GM12875 (cell line): ENCODE results near the gene SART1.

Source experiments
- H3K4me3 ChIP-seq: one replicate; pipeline ENCODE4 v1.5.1; 2011; ENCODE audit warnings: low read depth, low read length, control low read depth
- TF ChIP-seq, protein P1 (sequence below): IDR thresholded peaks from 2 replicates; pipeline ENCODE4 v1.5.1; 2011; ENCODE audit warnings: low read depth, mild to moderate bottlenecking, control low read depth, inconsistent platforms, low read length, moderate library complexity, borderline replicate concordance; ENCODE audit not compliant: insufficient read depth

The SART1 gene

GRCh38 chr11:65921876-65922275 is 39.7 kb upstream of the SART1 start:
- H3K4me3 ChIP-seq = no peak overlapping the region
- TF ChIP-seq, protein P1, sequence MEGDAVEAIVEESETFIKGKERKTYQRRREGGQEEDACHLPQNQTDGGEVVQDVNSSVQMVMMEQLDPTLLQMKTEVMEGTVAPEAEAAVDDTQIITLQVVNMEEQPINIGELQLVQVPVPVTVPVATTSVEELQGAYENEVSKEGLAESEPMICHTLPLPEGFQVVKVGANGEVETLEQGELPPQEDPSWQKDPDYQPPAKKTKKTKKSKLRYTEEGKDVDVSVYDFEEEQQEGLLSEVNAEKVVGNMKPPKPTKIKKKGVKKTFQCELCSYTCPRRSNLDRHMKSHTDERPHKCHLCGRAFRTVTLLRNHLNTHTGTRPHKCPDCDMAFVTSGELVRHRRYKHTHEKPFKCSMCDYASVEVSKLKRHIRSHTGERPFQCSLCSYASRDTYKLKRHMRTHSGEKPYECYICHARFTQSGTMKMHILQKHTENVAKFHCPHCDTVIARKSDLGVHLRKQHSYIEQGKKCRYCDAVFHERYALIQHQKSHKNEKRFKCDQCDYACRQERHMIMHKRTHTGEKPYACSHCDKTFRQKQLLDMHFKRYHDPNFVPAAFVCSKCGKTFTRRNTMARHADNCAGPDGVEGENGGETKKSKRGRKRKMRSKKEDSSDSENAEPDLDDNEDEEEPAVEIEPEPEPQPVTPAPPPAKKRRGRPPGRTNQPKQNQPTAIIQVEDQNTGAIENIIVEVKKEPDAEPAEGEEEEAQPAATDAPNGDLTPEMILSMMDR = no peak

- no peak overlapping the region for H3K4me3 ChIP-seq
- TF ChIP-seq, protein P1 = no peak
Observed at GRCh38 chr11:65922565-65922964, 39.0 kb upstream of the SART1 start.

DNA sequence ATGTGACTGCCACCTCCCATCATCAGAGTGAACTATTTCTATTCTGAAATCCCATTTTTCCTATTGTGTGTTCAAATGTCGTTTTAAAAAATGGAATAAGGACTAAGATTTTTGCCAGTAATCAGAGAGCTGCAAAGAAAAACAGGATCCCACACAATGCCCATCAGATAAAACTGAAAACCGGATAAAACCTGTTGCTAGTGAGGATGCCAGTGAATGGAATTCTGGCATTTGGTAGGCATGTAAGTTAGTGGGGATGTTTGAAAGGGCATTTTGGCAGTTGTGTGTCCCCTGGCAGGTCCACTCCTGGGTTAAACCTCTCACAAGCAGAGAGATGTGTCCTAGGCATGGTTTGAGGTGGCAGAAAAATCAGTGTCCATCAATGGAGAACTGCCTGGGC is 36.1 kb upstream of the SART1 start:
- TF ChIP-seq, protein P1 = no peak

GRCh38 chr11:65927904-65928397 is 33.6 kb upstream of the SART1 start:
- TF ChIP-seq, protein P1 = no peak
- H3K4me3 ChIP-seq = peak overlapping the region; percentile 28

More for the DNA sequence above, 36.1 kb upstream of the SART1 start:
- H3K4me3 ChIP-seq = no peak overlapping the region

- TF ChIP-seq, protein P1 = no peak
Observed at GRCh38 chr11:65928667-65929066, 32.9 kb upstream of the SART1 start.

DNA sequence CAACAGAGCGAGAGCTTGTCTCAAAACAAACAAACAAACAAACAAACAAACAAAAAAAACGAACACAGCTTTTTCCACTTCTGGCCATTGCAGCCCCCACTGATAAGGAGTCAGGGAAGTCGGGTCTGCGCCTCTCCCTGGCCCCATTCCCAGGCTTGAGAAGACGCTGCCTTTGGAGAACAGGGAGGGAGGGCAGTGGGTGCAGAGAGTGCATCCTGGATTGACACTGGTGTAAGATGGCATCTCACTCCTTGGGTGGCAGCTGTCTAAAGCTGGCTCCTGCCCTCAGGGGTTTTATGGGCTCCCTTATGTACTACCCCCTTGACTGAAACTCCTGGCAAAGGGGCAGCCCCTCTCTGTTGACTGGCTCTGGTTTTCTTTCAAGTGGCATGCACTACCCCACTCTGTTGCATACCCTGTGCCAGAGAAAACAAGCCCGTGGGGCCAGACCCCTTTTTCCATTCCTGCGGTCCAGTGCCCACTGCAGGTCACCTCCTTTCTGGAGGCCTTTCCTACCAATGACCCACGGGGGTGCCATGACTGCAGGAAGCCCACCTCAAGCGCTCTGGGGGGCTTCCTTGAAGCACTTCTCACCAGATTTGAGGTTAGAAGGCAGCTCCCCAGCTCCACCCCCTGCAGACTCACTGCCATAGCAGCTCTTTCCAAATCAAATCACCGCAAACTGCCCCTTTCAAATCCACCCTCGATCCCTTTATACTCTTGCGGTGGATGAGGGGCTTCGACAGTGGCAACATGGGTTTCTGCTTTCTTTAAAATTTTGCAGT is 29.6 kb upstream of the SART1 start:
- TF ChIP-seq, protein P1 = no peak
- H3K4me3 ChIP-seq = no peak overlapping the region

More at GRCh38 chr11:65928667-65929066, 32.9 kb upstream of the SART1 start:
- no peak overlapping the region for H3K4me3 ChIP-seq

DNA sequence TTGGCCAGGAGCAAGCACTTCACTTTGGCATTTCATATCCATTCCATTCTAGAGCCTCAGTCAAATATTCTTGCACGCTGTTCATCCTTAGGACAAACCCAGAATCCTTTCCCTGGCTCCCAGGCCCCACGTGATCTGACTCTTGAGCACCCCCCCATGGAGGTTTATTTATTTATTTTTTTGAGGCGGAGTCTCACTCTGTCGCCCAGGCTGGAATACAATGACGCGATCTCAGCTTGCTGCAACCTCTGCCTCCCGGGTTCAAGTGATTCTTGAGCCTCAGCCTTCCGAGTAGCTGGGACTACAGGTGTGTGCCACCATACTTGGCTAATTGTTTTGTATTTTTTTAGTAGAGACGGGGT is 29.0 kb upstream of the SART1 start:
- TF ChIP-seq, protein P1 = no peak
- H3K4me3 ChIP-seq = no peak overlapping the region
